ENCODE measurements around the gene ALB. TPM values are rescaled to one million over a fixed set of nuclear protein-coding genes. Genes with fewer than 3 reads are reported as not detected.

The ALB gene
- total and polyA plus RNA-seq, 11 donors, result 0.21 to 3.3 (median 0.76) TPM; not detected in 6

DNA sequence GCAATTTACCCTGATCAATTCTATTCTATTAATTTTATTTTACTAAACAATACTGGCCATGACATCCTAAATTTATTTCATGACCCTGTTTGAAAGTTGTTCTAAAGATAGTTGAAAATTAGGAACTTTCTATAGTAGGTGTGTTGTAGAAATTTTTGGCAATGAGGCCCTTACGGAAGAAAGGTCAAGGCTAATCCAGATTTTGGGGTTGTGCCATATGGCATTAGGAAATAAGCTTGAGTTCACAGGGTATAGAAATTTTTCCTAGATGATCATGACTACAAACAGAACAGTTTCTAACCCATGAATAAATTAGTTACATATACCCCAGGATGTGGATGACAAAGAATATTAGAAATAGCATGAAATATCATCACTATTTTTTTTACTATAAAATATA lies 7.8 kb upstream of the ALB start:
- Histone ChIP-seq H3K4me3 (no peak overlapping the region), H3K9me3 (no peaks in the 10 kb centered on the region), H3K4me1 (no peaks in the 10 kb centered on the region), H3K36me3 (no peaks in the 10 kb centered on the region), H3K27ac (no peak overlapping the region), H3K27me3 (peaks cover 0 to 5% (median 0%) of the 10 kb centered on the region in 9 donors)
- no peak for TF ChIP-seq POLR2A (IDR thresholded peaks at IDR 0.05)
- TF ChIP-seq, protein P1, sequence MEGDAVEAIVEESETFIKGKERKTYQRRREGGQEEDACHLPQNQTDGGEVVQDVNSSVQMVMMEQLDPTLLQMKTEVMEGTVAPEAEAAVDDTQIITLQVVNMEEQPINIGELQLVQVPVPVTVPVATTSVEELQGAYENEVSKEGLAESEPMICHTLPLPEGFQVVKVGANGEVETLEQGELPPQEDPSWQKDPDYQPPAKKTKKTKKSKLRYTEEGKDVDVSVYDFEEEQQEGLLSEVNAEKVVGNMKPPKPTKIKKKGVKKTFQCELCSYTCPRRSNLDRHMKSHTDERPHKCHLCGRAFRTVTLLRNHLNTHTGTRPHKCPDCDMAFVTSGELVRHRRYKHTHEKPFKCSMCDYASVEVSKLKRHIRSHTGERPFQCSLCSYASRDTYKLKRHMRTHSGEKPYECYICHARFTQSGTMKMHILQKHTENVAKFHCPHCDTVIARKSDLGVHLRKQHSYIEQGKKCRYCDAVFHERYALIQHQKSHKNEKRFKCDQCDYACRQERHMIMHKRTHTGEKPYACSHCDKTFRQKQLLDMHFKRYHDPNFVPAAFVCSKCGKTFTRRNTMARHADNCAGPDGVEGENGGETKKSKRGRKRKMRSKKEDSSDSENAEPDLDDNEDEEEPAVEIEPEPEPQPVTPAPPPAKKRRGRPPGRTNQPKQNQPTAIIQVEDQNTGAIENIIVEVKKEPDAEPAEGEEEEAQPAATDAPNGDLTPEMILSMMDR (IDR thresholded peaks at IDR 0.05), result no peak
- no peak for DNase-seq
- intact Hi-C loops (cut with DNase I), result no loop called here
- 86 to 94% (median 89%) methylated on average over 1 of the region's 1 CpG for WGBS, 4 donors
- ATAC-seq, result no peak

DNA sequence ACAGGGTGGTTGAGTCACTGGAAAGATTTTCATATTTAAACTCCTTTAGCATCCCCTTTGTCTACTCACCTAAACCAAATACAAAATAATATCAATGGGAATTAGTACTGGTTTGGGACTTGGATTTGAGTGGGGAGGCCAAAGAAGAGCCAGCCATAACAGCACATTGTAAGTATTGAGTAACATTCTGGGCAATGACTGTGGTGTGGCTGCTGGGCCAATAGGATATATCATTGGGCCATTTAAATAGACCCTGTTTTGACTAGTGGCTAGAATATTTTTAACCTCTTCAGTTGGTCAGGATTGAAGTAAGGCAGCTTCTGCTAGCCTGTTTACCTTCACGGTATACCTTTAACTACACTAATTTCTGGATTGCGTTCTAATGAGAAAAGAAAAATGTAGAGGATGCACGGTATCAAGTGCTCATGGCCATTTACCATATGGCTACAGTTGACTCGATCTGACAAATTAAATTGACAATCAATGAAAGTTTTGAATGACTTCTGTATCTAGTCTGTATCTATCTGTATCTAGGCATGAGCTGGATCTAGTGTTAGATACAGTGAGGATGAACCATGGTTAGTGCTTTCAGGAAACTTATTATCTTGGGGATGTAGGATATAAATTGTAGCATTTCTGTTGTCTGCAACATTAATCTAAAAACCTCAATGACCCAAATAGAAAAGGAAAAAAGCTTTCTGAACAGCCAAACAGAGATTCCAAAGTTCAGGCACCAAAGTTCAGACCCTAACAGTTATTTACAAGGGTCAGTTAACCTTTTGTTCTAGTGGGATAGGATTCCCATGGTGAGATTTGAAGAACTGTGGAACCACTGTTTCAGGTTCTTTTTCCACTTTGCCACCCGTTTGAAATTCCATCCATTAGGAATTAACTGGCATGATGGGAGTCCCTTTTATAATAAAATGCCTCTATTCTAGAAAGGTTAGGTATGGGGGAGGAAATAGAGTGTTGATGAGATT lies 6.8 kb upstream of the ALB start:
- no peaks in the 10 kb centered on the region for H3K9me3 ChIP-seq
- peaks cover 0 to 5% (median 0%) of the 10 kb centered on the region in 9 donors for H3K27me3 ChIP-seq
- intact Hi-C loops (cut with DNase I), result no loop called here
- TF ChIP-seq, protein P1 (IDR thresholded peaks at IDR 0.05), result no peak
- TF ChIP-seq POLR2A (IDR thresholded peaks at IDR 0.05), result no peak
- WGBS, 4 donors, result 81 to 89% (median 83%) methylated on average over 5 of the region's 5 CpGs
- H3K4me1 ChIP-seq, result no peaks in the 10 kb centered on the region
- no peak overlapping the region for H3K27ac ChIP-seq
- H3K36me3 ChIP-seq, result no peaks in the 10 kb centered on the region
- DNase-seq (no peak), ATAC-seq (no peak)
- H3K4me3 ChIP-seq, result no peak overlapping the region

DNA sequence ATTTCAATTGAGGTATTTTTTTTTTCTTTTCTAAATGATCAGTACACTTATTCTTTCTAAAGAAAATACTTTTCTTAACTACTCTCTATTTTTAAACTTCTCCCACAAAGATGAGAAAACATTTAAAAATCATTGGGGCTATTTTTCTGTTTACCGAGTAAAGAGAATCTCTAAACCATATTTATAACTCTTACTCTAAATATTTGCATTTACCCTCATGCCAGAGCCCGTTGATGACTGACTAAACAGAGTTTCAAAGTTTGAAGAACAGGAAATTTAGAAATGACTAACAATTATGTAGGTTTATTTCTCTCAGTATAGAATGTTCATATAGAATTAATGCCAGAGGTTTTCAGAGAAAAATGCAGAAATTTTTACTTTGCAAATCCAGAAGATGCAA lies 2.7 kb upstream of the ALB start:
- intact Hi-C loops (cut with DNase I), result no loop called here
- Histone ChIP-seq H3K36me3 (no peaks in the 10 kb centered on the region), H3K27me3 (peaks cover 0 to 5% (median 0%) of the 10 kb centered on the region in 9 donors), H3K27ac (no peak overlapping the region), H3K4me1 (no peaks in the 10 kb centered on the region), H3K4me3 (no peak overlapping the region), H3K9me3 (no peaks in the 10 kb centered on the region)
- ATAC-seq (no peak), DNase-seq (no peak)
- TF ChIP-seq, protein P1 (IDR thresholded peaks at IDR 0.05), result no peak
- no peak for TF ChIP-seq POLR2A (IDR thresholded peaks at IDR 0.05)
- WGBS, 4 donors, result 69 to 80% (median 77%) methylated on average over 2 of the region's 2 CpGs

DNA sequence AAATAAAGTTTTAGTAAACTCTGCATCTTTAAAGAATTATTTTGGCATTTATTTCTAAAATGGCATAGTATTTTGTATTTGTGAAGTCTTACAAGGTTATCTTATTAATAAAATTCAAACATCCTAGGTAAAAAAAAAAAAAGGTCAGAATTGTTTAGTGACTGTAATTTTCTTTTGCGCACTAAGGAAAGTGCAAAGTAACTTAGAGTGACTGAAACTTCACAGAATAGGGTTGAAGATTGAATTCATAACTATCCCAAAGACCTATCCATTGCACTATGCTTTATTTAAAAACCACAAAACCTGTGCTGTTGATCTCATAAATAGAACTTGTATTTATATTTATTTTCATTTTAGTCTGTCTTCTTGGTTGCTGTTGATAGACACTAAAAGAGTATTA lies 370 bp downstream of the ALB start:
- no peak overlapping the region for H3K4me3 ChIP-seq
- H3K27ac ChIP-seq, result no peak overlapping the region
- ATAC-seq (no peak), DNase-seq (no peak)
- no peaks in the 10 kb centered on the region for H3K36me3 ChIP-seq
- intact Hi-C loops (cut with DNase I), result no loop called here
- no peaks in the 10 kb centered on the region for H3K4me1 ChIP-seq
- no peaks in the 10 kb centered on the region for H3K9me3 ChIP-seq
- no peaks in the 10 kb centered on the region for H3K27me3 ChIP-seq
- TF ChIP-seq, protein P1 (IDR thresholded peaks at IDR 0.05), result no peak
- no peak for TF ChIP-seq POLR2A (IDR thresholded peaks at IDR 0.05)
- 96 to 97% (median 97%) methylated on average over 1 of the region's 1 CpG for WGBS, 4 donors
